Measurements from ENCODE around the gene GPATCH11.

DNA sequence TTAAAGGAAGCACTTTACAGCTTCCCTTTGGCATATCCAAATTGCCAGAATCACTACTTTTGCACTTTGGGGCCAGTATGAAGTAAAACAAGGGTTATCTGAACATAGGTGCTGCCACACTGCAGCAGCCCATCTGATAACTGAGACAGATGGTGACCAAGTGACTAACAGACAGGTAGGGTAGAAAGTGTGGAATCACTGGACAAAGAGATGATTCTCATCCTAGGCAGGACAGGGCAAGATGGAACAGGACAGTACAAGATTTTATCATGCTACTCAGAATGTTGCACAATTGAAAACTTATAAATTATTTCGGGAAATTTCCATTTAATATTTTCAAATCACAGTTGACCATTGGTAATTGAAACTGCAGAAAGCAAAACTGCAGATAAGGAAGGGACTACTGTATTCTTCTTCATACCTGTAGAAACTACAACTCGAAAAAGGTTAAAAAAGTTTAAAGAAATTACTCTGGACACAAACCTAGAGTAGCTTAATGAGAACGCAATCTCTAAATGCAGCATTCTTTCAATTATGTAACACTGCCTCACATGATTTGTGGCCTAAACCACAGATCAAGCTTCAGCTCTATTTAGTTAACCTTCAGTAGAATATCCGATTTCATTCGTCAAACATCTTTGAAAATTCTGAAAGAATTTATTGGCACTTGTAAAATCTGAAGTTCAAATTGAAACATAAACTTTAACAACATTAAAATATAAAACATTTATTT, 31.6 kb upstream of the GPATCH11 start:
- TF ChIP-seq CTCF (IDR thresholded peaks at IDR 0.05) (no peak), POLR2A (IDR thresholded peaks at IDR 0.05) (no peak)
